HUES6 (cell line): ENCODE measurements around the gene NCAPH2.

Source experiments
- H3K27ac ChIP-seq: 2 replicates; pipeline ENCODE4 v1.7.0; 2013; ENCODE audit warnings: low read depth, mild to moderate bottlenecking, low read length, inconsistent platforms
- H3K27me3 ChIP-seq: 2 replicates; pipeline ENCODE4 v1.6.1; 2013; ENCODE audit warnings: low read length; ENCODE audit not compliant: control insufficient read depth, insufficient read depth
- H3K36me3 ChIP-seq: 2 replicates; pipeline ENCODE4 v1.6.1; 2013; ENCODE audit warnings: low read length; ENCODE audit not compliant: control insufficient read depth, insufficient read depth
- H3K4me1 ChIP-seq: 2 replicates; pipeline ENCODE4 v1.6.1; 2013; ENCODE audit warnings: low read length; ENCODE audit not compliant: control insufficient read depth, insufficient read depth
- H3K4me3 ChIP-seq: 2 replicates; pipeline ENCODE4 v1.5.1; 2013; ENCODE audit warnings: low read depth, low read length
- H3K9ac ChIP-seq: one replicate; pipeline ENCODE4 v1.6.1; 2013; ENCODE audit warnings: mild to moderate bottlenecking, low read length
- H3K9me3 ChIP-seq: 2 replicates; pipeline ENCODE4 v1.6.1; 2013; ENCODE audit warnings: low read depth, low read length; ENCODE audit not compliant: control insufficient read depth, insufficient read depth

The NCAPH2 gene

DNA sequence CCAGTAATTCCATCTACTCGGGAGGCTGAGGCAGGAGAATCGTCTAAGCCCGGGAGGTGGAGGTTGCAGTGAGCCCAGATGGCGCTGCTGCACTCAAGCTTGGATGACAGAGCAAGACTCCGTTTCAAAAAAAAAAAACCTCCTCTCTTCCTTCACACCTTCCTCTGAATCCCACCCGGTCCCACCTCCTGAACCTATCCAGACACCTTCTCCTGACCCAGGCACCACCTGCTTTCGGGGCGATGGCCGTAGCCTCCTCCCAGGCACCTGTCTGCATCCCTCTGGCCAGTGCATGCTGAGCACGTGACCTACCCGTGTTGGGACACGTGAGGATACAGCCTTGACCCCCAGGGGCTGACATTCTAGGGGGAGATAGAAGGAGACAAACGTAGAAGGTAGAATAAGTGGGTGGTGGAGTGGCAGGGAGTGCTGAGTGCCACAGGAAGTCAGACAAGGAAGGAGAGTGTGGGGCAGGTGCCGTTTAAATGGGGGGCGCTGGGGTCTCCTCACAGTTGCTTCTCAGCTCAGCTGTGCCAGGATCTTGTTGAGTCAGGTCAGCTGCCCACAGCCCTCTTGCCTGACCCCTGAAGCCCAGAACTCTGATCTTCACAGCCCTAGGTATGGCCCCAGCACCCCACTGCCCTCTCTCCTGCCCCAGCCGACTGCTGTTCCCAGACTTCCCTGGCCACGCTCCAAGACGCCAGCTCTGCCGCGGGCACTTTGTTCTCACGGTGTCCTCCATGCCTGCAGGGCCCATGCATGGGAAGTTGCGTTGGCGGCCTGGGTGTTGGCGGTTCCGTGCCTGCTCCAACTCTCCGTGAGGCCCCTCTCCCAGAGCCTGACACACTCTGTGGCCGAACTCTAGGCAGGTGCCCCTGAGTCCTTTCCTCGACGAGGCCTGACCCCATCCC, 22.5 kb upstream of the NCAPH2 start:
- Histone ChIP-seq H3K4me3 (no peak overlapping the region), H3K9me3 (no peaks in the 10 kb centered on the region), H3K4me1 (peaks cover 16% of the 10 kb centered on the region), H3K9ac (no peak overlapping the region), H3K27ac (no peak overlapping the region), H3K27me3 (peaks cover 18% of the 10 kb centered on the region), H3K36me3 (peaks cover 5% of the 10 kb centered on the region; the same call in 1 of the 2 replicates)

DNA sequence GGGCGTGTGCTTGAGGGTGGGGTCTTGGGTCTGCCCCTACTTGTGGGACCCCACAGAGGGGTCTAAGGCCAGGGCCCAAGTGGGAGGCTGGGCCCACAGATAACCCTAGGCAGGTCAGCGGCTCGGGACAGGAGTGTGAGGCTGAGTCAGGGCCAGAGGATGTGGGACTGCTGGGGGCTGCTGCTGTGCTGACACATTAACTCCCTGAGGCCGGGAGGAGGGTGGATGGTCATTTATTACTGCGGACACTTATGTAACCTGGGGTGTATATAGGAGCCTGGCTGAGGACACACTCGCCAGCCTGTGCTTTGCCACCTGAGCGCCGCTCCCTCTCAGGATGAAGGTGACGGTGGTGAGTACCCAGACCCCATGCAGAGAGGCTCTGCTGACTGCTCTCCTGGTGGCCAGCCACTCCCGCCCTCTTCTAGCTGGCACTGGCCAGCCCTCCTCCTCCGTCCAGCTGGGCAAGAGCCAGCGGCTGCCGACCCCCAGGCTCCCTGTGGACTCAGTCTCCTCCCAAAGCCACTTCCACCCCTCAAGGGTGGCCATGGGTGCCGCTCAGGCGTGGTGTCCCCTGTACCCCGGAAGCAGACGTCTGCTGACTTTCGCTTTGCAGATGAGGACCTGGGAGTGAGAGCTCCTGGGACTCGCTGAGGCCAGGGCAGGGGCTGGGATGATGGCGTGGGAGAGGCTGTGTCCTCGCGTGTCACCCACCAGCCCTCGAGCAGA, 21.3 kb upstream of the NCAPH2 start, which contains the start of gene MIOX:
Gene MIOX (plus strand): TSS at position 299 of the 729 bp plus-strand sequence. CDS start 39 bp downstream, at position 338.
- Histone ChIP-seq H3K27ac (no peak within 1 kb of the TSS), H3K9ac (no peak within 1 kb of the TSS), H3K4me3 (no peak within 1 kb of the TSS)

GRCh38 chr22:50487290-50488005, 20.6 kb upstream of the NCAPH2 start:
- Histone ChIP-seq H3K9ac (no peak overlapping the region), H3K9me3 (no peaks in the 10 kb centered on the region), H3K36me3 (peaks cover 5% of the 10 kb centered on the region; the same call in 1 of the 2 replicates), H3K27ac (no peak overlapping the region), H3K4me1 (peaks cover 10% of the 10 kb centered on the region; the same call in 1 of the 2 replicates), H3K27me3 (peaks cover 3% of the 10 kb centered on the region; the same call in 1 of the 2 replicates), H3K4me3 (no peak overlapping the region)

More for the DNA sequence above, 21.3 kb upstream of the NCAPH2 start, which contains the start of gene MIOX:
- Histone ChIP-seq H3K4me1 (peaks cover 16% of the 10 kb centered on the region), H3K36me3 (peaks cover 5% of the 10 kb centered on the region; the same call in 1 of the 2 replicates), H3K27me3 (peaks cover 10% of the 10 kb centered on the region; the same call in 1 of the 2 replicates), H3K9me3 (no peaks in the 10 kb centered on the region)

DNA sequence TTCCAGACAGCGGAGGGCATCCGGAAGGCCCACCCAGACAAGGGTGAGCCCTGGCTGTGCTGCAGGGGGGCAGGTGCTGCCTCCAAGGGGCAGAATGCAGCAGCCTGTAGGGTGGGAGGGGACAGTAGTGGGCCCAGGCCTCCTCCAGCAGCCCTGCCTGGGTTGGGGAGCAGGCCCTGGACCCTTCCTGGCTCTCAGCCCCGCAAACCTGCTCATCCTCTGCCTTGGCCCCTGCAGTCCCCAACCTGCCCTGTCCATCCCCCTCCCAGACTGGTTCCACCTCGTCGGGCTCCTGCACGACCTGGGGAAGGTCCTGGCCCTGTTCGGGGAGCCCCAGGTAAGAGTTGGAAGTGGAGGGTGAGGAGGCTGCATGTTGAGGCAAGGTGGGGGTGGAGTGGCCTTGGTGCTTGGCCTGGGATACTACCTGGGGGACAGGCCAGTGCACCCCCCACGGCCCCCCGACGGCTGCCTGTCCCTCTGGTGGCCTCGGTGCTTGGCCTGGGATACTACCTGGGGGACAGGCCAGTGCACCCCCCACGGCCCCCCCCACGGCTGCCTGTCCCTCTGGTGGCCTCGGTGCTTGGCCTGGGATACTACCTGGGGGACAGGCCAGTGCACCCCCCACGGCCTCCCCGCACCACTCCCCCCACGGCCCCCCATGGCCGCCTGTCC, 19.9 kb upstream of the NCAPH2 start:
- peaks cover 10% of the 10 kb centered on the region; the same call in 1 of the 2 replicates for H3K4me1 ChIP-seq
- peaks cover under 1% of the 10 kb centered on the region; the same call in 1 of the 2 replicates for H3K36me3 ChIP-seq
- no peak overlapping the region for H3K27ac ChIP-seq
- H3K4me3 ChIP-seq: no peak overlapping the region
- no peak overlapping the region for H3K9ac ChIP-seq
- H3K27me3 ChIP-seq: peaks cover 2% of the 10 kb centered on the region; the same call in 1 of the 2 replicates
- no peaks in the 10 kb centered on the region for H3K9me3 ChIP-seq

DNA sequence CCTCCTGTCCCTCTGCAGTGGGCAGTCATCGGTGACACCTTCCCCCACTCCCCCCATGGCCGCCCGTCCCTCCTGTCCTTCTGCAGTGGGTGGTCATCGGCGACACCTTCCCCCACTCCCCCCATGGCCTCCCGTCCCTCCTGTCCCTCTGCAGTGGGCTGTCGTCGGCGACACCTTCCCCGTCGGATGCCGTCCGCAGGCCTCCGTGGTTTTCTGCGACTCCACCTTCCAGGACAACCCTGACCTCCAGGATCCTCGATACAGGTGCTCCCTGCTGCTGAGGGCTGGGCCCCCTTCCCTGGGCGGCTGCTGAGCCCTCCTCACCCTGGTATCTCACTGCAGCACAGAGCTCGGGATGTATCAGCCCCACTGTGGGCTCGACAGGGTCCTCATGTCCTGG, 19.1 kb upstream of the NCAPH2 start:
- H3K9ac ChIP-seq: no peak overlapping the region
- H3K9me3 ChIP-seq: no peaks in the 10 kb centered on the region
- no peaks in the 10 kb centered on the region; the same call in 1 of the 2 replicates for H3K27me3 ChIP-seq
- no peaks in the 10 kb centered on the region for H3K36me3 ChIP-seq
- H3K4me3 ChIP-seq: no peak overlapping the region
- H3K27ac ChIP-seq: no peak overlapping the region
- H3K4me1 ChIP-seq: peaks cover 10% of the 10 kb centered on the region; the same call in 1 of the 2 replicates

GRCh38 chr22:50489363-50490243, 18.4 kb upstream of the NCAPH2 start:
- no peak overlapping the region for H3K4me3 ChIP-seq
- no peaks in the 10 kb centered on the region for H3K9me3 ChIP-seq
- H3K27me3 ChIP-seq: no peaks in the 10 kb centered on the region; the same call in 1 of the 2 replicates
- no peaks in the 10 kb centered on the region for H3K36me3 ChIP-seq
- H3K9ac ChIP-seq: no peak overlapping the region
- peaks cover 10% of the 10 kb centered on the region; the same call in 1 of the 2 replicates for H3K4me1 ChIP-seq
- H3K27ac ChIP-seq: no peak overlapping the region

- H3K27ac ChIP-seq: no peak overlapping the region
These were observed 17.3 kb upstream of the NCAPH2 start for GRCh38 chr22:50490531-50491308.

DNA sequence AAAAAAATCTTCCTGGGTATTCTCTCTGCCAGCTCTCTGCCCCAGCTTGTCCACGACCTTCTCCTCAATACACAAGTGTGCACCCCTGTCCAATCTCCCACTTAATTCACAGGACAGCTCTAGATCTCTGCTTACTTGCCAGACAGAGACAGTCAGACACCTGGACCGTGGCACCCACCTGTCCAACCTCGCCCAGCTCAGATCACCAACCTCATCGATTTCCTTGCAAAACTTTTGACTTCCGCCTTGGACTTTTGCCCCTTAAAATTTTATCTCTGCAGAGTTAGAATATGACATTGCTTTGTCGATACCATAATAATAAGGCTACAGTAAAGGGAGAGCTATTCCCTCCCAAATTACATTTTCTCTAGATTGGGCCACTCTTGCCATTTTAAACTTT, 10.9 kb upstream of the NCAPH2 start:
- H3K27me3 ChIP-seq: no peaks in the 10 kb centered on the region
- no peaks in the 10 kb centered on the region for H3K9me3 ChIP-seq
- H3K4me1 ChIP-seq: peaks cover 6% of the 10 kb centered on the region; the same call in 1 of the 2 replicates
- H3K36me3 ChIP-seq: 0 out of 2 replicates have a peak, but pooled peaks cover under 1% of the 10 kb centered on the region
- H3K27ac ChIP-seq: no peak overlapping the region
- no peak overlapping the region for H3K9ac ChIP-seq
- no peak overlapping the region for H3K4me3 ChIP-seq

More at GRCh38 chr22:50490531-50491308, 17.3 kb upstream of the NCAPH2 start:
- Histone ChIP-seq H3K9me3 (no peaks in the 10 kb centered on the region), H3K9ac (no peak overlapping the region), H3K4me3 (no peak overlapping the region), H3K36me3 (no peaks in the 10 kb centered on the region), H3K27me3 (no peaks in the 10 kb centered on the region; the same call in 1 of the 2 replicates), H3K4me1 (peaks cover 6% of the 10 kb centered on the region; the same call in 1 of the 2 replicates)

DNA sequence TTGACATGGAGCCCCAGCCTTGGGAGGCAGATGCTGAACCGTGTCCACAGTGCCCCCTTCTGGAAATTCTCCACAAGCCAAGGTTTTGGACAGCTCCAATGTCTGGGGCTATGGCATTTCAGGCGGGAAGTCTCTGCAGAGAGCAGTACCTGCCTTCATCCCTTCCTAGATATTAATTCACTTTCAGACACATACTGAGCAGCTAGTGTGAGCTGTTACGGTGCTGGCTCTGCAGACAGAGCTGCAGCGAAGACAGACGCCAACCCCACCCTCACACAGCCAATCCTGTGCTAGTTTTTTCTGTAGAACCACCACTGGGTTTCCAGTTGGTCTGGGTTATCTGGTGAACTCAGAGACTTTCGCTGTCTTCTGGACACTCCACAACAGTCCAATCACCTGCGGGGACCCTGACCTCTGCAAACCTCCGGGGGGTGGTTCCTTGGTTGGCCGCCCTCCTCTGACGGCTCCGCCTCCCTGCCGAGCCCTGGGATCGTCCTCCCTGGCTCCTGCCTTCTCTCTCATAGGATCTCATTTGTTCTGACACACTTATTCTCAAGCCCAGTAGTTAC, 9.6 kb upstream of the NCAPH2 start:
- no peaks in the 10 kb centered on the region for H3K9me3 ChIP-seq
- H3K27ac ChIP-seq: no peak overlapping the region
- H3K36me3 ChIP-seq: peaks cover 7% of the 10 kb centered on the region
- H3K9ac ChIP-seq: peak overlapping the region; percentile 5
- H3K4me3 ChIP-seq: peak overlapping the region; percentile 14; the same call in 1 of the 2 replicates
- H3K27me3 ChIP-seq: no peaks in the 10 kb centered on the region
- peaks cover 6% of the 10 kb centered on the region; the same call in 1 of the 2 replicates for H3K4me1 ChIP-seq
